Liver (tissue), 9 donors: ENCODE data around the gene ASPDH. TPM values are rescaled to one million over a fixed set of nuclear protein-coding genes. Genes with fewer than 3 reads are reported as not detected.

Experiments
- DNase-seq: peaks from one replicate; pipeline ENCODE4 v3.0.0-alpha.2; 2017; ENCODE audit warnings: low spot score
- H3K27ac ChIP-seq, 2 donors: one replicate each; pipeline ENCODE4 v1.7.0; 2013; ENCODE audit warnings: inconsistent platforms in 2 of 2, low read length in 2 of 2, control low read depth in 1 of 2, low read depth in 1 of 2, mild to moderate bottlenecking in 1 of 2
- H3K27me3 ChIP-seq, 4 donors: one replicate each; pipeline versions ENCODE4 v1.6.1 to v1.7.0; 2013; ENCODE audit warnings: low read length in 3 of 4, inconsistent platforms in 1 of 4, mild to moderate bottlenecking in 1 of 4, moderate library complexity in 1 of 4; ENCODE audit not compliant: control insufficient read depth in 4 of 4, insufficient read depth in 4 of 4
- H3K36me3 ChIP-seq, 4 donors: one replicate each; pipeline versions ENCODE4 v1.6.1 to v1.7.0; 2013; ENCODE audit warnings: low read length in 3 of 4, mild to moderate bottlenecking in 3 of 4, low read depth in 1 of 4, moderate library complexity in 1 of 4; ENCODE audit not compliant: control insufficient read depth in 4 of 4, insufficient read depth in 3 of 4
- H3K4me1 ChIP-seq, 4 donors: one replicate each; pipeline versions ENCODE4 v1.6.1 to v1.7.0; 2013; ENCODE audit warnings: low read length in 3 of 4, mild to moderate bottlenecking in 3 of 4, moderate library complexity in 1 of 4; ENCODE audit not compliant: control insufficient read depth in 4 of 4, insufficient read depth in 4 of 4
- H3K4me3 ChIP-seq, 3 donors: one replicate each; pipeline versions ENCODE4 v1.6.1 to v1.7.0; 2013; ENCODE audit warnings: low read length in 3 of 3, control low read depth in 1 of 3, low read depth in 1 of 3, mild to moderate bottlenecking in 1 of 3
- H3K9ac ChIP-seq, 2 donors: one replicate each; pipeline ENCODE4 v1.7.0; 2013; ENCODE audit warnings: low read length in 2 of 2, mild to moderate bottlenecking in 2 of 2, moderate library complexity in 2 of 2, control low read depth in 1 of 2, low read depth in 1 of 2
- H3K9me3 ChIP-seq, 4 donors: one replicate each; pipeline versions ENCODE4 v1.6.1 to v1.7.0; 2013; ENCODE audit warnings: low read length in 3 of 4; ENCODE audit not compliant: control insufficient read depth in 4 of 4
- ATF3 ChIP-seq: IDR thresholded peaks from 2 replicates; pipeline ENCODE4 v1.6.1; 2016; ENCODE audit warnings: antibody characterized with exemption
- CTCF ChIP-seq: fragments of 150-350 bp; IDR thresholded peaks from 2 replicates; pipeline ENCODE4 v1.5.1; 2017; ENCODE audit warnings: improper control_type of control experiment, low read depth, low read length; ENCODE audit not compliant: missing input control
- EGR1 ChIP-seq, 2 donors: IDR thresholded peaks; 2 replicates each; pipeline ENCODE4 v1.6.1; 2016 to 2018; ENCODE audit warnings: antibody characterized with exemption in 2 of 2, low read depth in 2 of 2
- FOXA1 ChIP-seq: IDR thresholded peaks from 2 replicates; pipeline ENCODE4 v1.6.1; 2016; ENCODE audit warnings: antibody characterized with exemption
- FOXA2 ChIP-seq: IDR thresholded peaks from 2 replicates; pipeline ENCODE4 v1.6.1; 2016; ENCODE audit warnings: antibody characterized with exemption
- GABPA ChIP-seq, 2 donors: IDR thresholded peaks in 1 of 2; conservative IDR thresholded peaks in 1 of 2; 2 replicates each; pipeline ENCODE4 v1.6.1; 2016; ENCODE audit warnings: antibody characterized with exemption in 2 of 2, mild to moderate bottlenecking in 1 of 2, moderate library complexity in 1 of 2
- HNF4A ChIP-seq, 2 donors: conservative IDR thresholded peaks; 2 replicates each; pipeline ENCODE4 v1.6.1; 2016; ENCODE audit warnings: antibody characterized with exemption in 2 of 2, mild to moderate bottlenecking in 2 of 2
- JUND ChIP-seq, 2 donors: IDR thresholded peaks; 2 replicates each; pipeline ENCODE4 v1.6.1; 2016; ENCODE audit warnings: antibody characterized with exemption in 2 of 2
- NR2F2 ChIP-seq: IDR thresholded peaks from 2 replicates; pipeline ENCODE4 v1.6.1; 2016; ENCODE audit warnings: antibody characterized with exemption
- RAD21 ChIP-seq, 2 donors: IDR thresholded peaks; 2 replicates each; pipeline ENCODE4 v1.6.1; 2016; ENCODE audit warnings: antibody characterized with exemption in 2 of 2, mild to moderate bottlenecking in 2 of 2
- RXRA ChIP-seq, 2 donors: IDR thresholded peaks; 2 replicates each; pipeline ENCODE4 v1.6.1; 2017 to 2018; ENCODE audit warnings: antibody characterized with exemption in 2 of 2, mild to moderate bottlenecking in 1 of 2
- TAF1 ChIP-seq: conservative IDR thresholded peaks from 2 replicates; pipeline ENCODE4 v1.6.1; 2016; ENCODE audit warnings: antibody characterized with exemption, mild to moderate bottlenecking
- ZBTB33 ChIP-seq: IDR thresholded peaks from 2 replicates; pipeline ENCODE4 v1.6.1; 2016; ENCODE audit warnings: antibody characterized with exemption
- WGBS: extraction: QIAGEN DNeasy Blood & Tissue Kit; methylation state at CpG from one replicate; pipeline ENCODE4 v1.1.7; 2013; 5-methylcytosine and 5-hydroxymethylcytosine counted together
- polyA plus RNA-seq, 2 donors: library from polyadenylated mRNA; stranded (reverse) in 1 of 2; unstranded in 1 of 2; fragments of 200-250 nt in 1 of 2; fragments of >200 nt in 1 of 2; fragmentation: Nextera tagmentation in 1 of 2; extraction: Ambion mirVana in 1 of 2; gene quantifications; one replicate each; pipeline versions ENCODE4 v1.2.1 to v1.2.3, GENCODE V29; 2013 to 2015
- total RNA-seq, 2 donors: library from RNA; depleted of rRNA; stranded (reverse); fragments of >200 nt; gene quantifications; one replicate each; pipeline ENCODE4 v1.2.3, GENCODE V29; 2014
- TF ChIP-seq, protein P1 (sequence below): IDR thresholded peaks from 2 replicates; pipeline ENCODE4 v1.6.1; 2016; ENCODE audit warnings: antibody characterized with exemption
- TF ChIP-seq, protein P2 (sequence below): IDR thresholded peaks from 2 replicates; pipeline ENCODE4 v1.6.1; 2016; ENCODE audit warnings: antibody characterized with exemption, mild to moderate bottlenecking
- donor health status: healthy.
- donor health status: healthy.
- donor health status: healthy.
- donor health status: healthy.
- donor health status: healthy.

The ASPDH gene
- total and polyA plus RNA-seq, 4 donors: 7.3 to 82.0 (median 37.1) TPM

GRCh38 chr19:50500753-50501151 lies 13.0 kb downstream of the ASPDH start (continued):
- no peak for TF ChIP-seq ZBTB33
- TF ChIP-seq JUND (IDR thresholded peaks at IDR 0.05): no peak
- TF ChIP-seq TAF1: no peak
- TF ChIP-seq RXRA (IDR thresholded peaks at IDR 0.05): no peak
- TF ChIP-seq FOXA2: no peak
- no peak for TF ChIP-seq NR2F2

DNA sequence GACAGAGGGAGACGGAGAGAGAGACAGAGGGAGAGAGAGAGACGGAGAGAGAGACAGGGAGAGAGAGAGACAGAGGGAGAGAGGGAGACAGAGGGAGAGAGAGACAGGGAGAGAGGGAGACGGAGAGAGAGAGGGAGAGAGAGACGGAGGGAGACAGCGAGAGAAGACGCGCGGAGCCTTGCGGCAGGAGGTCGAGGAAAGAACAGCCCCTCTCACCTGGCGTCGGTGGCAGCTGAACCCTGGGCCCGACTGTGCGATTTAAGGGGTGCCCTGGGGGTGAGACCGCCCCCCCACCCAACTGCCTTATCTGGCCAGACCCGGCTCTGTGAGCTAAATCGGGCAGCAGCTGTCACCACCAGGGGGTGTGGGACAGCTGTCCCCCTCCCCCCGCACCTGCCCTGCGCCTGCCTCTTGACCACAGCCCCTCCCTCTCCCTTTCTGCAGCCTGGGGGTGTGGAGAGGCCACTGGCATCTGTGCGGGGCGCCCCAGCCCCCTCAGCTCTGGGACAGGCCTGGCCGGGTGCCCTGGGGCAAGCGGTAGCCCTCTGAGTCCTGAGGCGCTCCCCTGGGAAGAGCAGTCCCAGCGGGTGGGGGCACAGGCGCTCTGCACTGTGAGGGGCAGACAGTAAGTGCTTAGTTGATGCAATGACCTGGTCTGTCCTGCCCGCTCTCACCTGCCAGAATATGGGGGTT lies 13.5 kb downstream of the ASPDH start:
- no peaks in the 10 kb centered on the region for H3K36me3 ChIP-seq
- 58% methylated on average over 27 of the region's 27 CpGs for WGBS
- no peak overlapping the region for H3K27ac ChIP-seq
- no peaks in the 10 kb centered on the region for H3K27me3 ChIP-seq
- H3K9me3 ChIP-seq: no peaks in the 10 kb centered on the region
- H3K4me3 ChIP-seq: no peak overlapping the region
- no peaks in the 10 kb centered on the region for H3K4me1 ChIP-seq
- TF ChIP-seq, protein P1, sequence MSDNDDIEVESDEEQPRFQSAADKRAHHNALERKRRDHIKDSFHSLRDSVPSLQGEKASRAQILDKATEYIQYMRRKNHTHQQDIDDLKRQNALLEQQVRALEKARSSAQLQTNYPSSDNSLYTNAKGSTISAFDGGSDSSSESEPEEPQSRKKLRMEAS: no peak
- no peak for TF ChIP-seq ATF3
- no peak for TF ChIP-seq EGR1 (IDR thresholded peaks at IDR 0.05; ENCODE audit: low read depth in 2 of 2)
- TF ChIP-seq, protein P2, sequence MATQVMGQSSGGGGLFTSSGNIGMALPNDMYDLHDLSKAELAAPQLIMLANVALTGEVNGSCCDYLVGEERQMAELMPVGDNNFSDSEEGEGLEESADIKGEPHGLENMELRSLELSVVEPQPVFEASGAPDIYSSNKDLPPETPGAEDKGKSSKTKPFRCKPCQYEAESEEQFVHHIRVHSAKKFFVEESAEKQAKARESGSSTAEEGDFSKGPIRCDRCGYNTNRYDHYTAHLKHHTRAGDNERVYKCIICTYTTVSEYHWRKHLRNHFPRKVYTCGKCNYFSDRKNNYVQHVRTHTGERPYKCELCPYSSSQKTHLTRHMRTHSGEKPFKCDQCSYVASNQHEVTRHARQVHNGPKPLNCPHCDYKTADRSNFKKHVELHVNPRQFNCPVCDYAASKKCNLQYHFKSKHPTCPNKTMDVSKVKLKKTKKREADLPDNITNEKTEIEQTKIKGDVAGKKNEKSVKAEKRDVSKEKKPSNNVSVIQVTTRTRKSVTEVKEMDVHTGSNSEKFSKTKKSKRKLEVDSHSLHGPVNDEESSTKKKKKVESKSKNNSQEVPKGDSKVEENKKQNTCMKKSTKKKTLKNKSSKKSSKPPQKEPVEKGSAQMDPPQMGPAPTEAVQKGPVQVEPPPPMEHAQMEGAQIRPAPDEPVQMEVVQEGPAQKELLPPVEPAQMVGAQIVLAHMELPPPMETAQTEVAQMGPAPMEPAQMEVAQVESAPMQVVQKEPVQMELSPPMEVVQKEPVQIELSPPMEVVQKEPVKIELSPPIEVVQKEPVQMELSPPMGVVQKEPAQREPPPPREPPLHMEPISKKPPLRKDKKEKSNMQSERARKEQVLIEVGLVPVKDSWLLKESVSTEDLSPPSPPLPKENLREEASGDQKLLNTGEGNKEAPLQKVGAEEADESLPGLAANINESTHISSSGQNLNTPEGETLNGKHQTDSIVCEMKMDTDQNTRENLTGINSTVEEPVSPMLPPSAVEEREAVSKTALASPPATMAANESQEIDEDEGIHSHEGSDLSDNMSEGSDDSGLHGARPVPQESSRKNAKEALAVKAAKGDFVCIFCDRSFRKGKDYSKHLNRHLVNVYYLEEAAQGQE: no peak
- TF ChIP-seq CTCF: no peak
- TF ChIP-seq FOXA2: no peak
- no peak for TF ChIP-seq HNF4A (conservative IDR thresholded peaks at IDR 0.05)
- TF ChIP-seq RAD21 (IDR thresholded peaks at IDR 0.05): no peak
- no peak for TF ChIP-seq GABPA (IDR thresholded peaks at IDR 0.05 in 1 of 2, conservative IDR thresholded peaks at IDR 0.05 in 1 of 2)
- no peak for TF ChIP-seq JUND (IDR thresholded peaks at IDR 0.05)
- TF ChIP-seq ZBTB33: no peak
- no peak for TF ChIP-seq FOXA1
- H3K9ac ChIP-seq: no peak overlapping the region
- no peak for DNase-seq
